PC-3 (cell line): ENCODE measurements around the gene CHMP4B. TPM values are rescaled to one million over a fixed set of nuclear protein-coding genes. Genes with fewer than 3 reads are reported as not detected.

Experiments used
- ATAC-seq: fragments of 200-7000 bp; cut with Tn5 transposase; 2 replicates; pipeline ENCODE4 v1.9.1; 2020; ENCODE audit warnings: mild to moderate bottlenecking, moderate library complexity
- BruUV-seq: library from RNA; stranded (reverse); fragments of 400-500 nt; replicated peaks from 2 replicates; lab custom pipeline; 2021; lab: Mats Ljungman, UMichigan
- CTCF ChIA-PET: fragments of 300-600 bp; sonication (Branson Sonifier 250); formaldehyde crosslinking; loops from one replicate; lab custom pipeline; 2022; ENCODE audit warnings: antibody characterized with exemption; lab: Charles Lee
- POLR2A ChIA-PET: fragments of 300-600 bp; sonication (Branson Sonifier 250); formaldehyde crosslinking; loops from one replicate; lab custom pipeline; 2022; ENCODE audit warnings: antibody characterized with exemption; ENCODE audit not compliant: unreplicated experiment; lab: Charles Lee
- DNase-seq: peaks from one replicate; pipeline ENCODE4 v3.0.0-alpha.2; 2015
- H2AFZ ChIP-seq: fragments of 300-600 bp; sonication (generic); 2 replicates; pipeline ENCODE4 v1.6.0; 2016; ENCODE audit warnings: antibody characterized with exemption, low read length
- H3F3A ChIP-seq: fragments of 300-600 bp; sonication (generic); one replicate; pipeline ENCODE4 v1.6.0; 2017; ENCODE audit warnings: antibody characterized with exemption, low read length, control low read depth, mild to moderate bottlenecking; ENCODE audit not compliant: unreplicated experiment
- H3K27ac ChIP-seq: fragments of 300-600 bp; sonication (generic); 2 replicates; pipeline ENCODE4 v1.5.1; 2016; ENCODE audit warnings: mild to moderate bottlenecking, low read length
- H3K27me3 ChIP-seq: fragments of 300-600 bp; sonication (generic); 2 replicates; pipeline ENCODE4 v1.6.1; 2016; ENCODE audit warnings: low read length, mixed read lengths
- H3K36me3 ChIP-seq: fragments of 300-600 bp; sonication (generic); 2 replicates; pipeline ENCODE4 v1.6.1; 2016; ENCODE audit warnings: low read depth, mixed run types, low read length, mixed read lengths
- H3K4me1 ChIP-seq: fragments of 300-600 bp; sonication (generic); 2 replicates; pipeline ENCODE4 v1.5.1; 2016; ENCODE audit warnings: low read length; ENCODE audit not compliant: insufficient read depth
- H3K4me2 ChIP-seq: fragments of 300-600 bp; sonication (generic); 2 replicates; pipeline ENCODE4 v1.6.0; 2016; ENCODE audit warnings: low read length
- H3K4me3 ChIP-seq: fragments of 300-600 bp; sonication (generic); 2 replicates; pipeline ENCODE4 v1.5.1; 2016; ENCODE audit warnings: mild to moderate bottlenecking, low read length, mixed read lengths
- H3K79me2 ChIP-seq: fragments of 300-600 bp; sonication (generic); 2 replicates; pipeline ENCODE4 v1.6.1; 2017; ENCODE audit warnings: low read length, mixed read lengths
- H3K9ac ChIP-seq: fragments of 300-600 bp; sonication (generic); 2 replicates; pipeline ENCODE4 v1.6.0; 2016; ENCODE audit warnings: mild to moderate bottlenecking, low read length
- H3K9me2 ChIP-seq: fragments of 300-600 bp; sonication (generic); replicated peaks from 2 replicates; pipeline ENCODE4 v1.6.1; 2016; ENCODE audit warnings: mixed run types, low read length, mixed read lengths
- H3K9me3 ChIP-seq: fragments of 300-600 bp; sonication (generic); 2 replicates; pipeline ENCODE4 v1.6.1; 2016; ENCODE audit warnings: low read length, mixed read lengths
- H4K20me1 ChIP-seq: fragments of 300-600 bp; sonication (generic); 2 replicates; pipeline ENCODE4 v1.6.1; 2016; ENCODE audit warnings: low read length, mixed read lengths
- EZH2 ChIP-seq: fragments of 300-600 bp; sonication (generic); IDR thresholded peaks from one replicate; pipeline ENCODE4 v1.6.1; 2017; ENCODE audit warnings: antibody characterized with exemption, mild to moderate bottlenecking, low read length; ENCODE audit not compliant: unreplicated experiment
- EZH2phosphoT487 ChIP-seq: fragments of 300-600 bp; sonication (generic); IDR thresholded peaks from 2 replicates; pipeline ENCODE4 v1.6.1; 2018; ENCODE audit warnings: mild to moderate bottlenecking, antibody characterized with exemption, low read length, borderline replicate concordance
- intact Hi-C: fragments of 100-400 bp; cut with micrococcal nuclease; formaldehyde crosslinking; loops from 2 replicates; pipeline ENCODE4 v1.9.0; 2023
- total RNA-seq: library from RNA; depleted of rRNA; stranded (reverse); fragments of >200 nt; gene quantifications from 2 replicates; pipeline ENCODE4 v1.2.3, GENCODE V29; 2014
- TF ChIP-seq, protein P1 (sequence below): fragments of 300-600 bp; sonication (generic); conservative IDR thresholded peaks from 2 replicates; pipeline ENCODE4 v1.5.1; 2017; ENCODE audit warnings: antibody characterized with exemption, low read depth, mild to moderate bottlenecking, low read length

The CHMP4B gene
- total RNA-seq, 1 experiment from 2014 or later = 68.8 TPM

DNA sequence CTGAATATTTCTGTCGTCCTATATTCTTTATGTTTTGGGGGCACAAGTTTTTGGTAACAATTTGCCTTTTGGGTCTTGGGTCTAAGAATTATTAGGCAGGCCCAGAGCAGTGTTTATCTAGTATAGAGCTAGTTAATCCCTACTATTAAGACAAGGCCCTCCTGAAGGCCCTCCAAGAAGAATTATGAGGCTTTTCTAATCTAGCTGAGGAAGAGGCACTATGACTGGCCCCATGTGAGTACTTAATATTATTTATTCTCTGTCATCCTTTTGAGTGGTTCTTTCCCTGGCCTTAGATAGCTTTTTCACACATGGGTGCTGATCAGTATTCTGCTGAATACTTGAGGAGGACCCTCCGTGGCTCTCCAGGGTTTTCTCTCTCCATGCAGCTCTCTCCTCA, 25.1 kb downstream of the CHMP4B start:
- Histone ChIP-seq H3F3A (no peaks in the 10 kb centered on the region), H3K36me3 (no peaks in the 10 kb centered on the region; the same call in 1 of the 2 replicates), H2AFZ (no peak overlapping the region), H3K27me3 (no peaks in the 10 kb centered on the region), H3K4me3 (no peak overlapping the region), H4K20me1 (peaks cover 31% of the 10 kb centered on the region), H3K9me3 (no peaks in the 10 kb centered on the region), H3K9me2 (no peaks in the 10 kb centered on the region), H3K9ac (no peak overlapping the region), H3K79me2 (peaks cover 95% of the 10 kb centered on the region), H3K4me1 (no peaks in the 10 kb centered on the region), H3K27ac (no peak overlapping the region), H3K4me2 (no peak overlapping the region)
- CTCF ChIA-PET = no interaction called here
- intact Hi-C loops = no loop called here
- TF ChIP-seq, protein P1, sequence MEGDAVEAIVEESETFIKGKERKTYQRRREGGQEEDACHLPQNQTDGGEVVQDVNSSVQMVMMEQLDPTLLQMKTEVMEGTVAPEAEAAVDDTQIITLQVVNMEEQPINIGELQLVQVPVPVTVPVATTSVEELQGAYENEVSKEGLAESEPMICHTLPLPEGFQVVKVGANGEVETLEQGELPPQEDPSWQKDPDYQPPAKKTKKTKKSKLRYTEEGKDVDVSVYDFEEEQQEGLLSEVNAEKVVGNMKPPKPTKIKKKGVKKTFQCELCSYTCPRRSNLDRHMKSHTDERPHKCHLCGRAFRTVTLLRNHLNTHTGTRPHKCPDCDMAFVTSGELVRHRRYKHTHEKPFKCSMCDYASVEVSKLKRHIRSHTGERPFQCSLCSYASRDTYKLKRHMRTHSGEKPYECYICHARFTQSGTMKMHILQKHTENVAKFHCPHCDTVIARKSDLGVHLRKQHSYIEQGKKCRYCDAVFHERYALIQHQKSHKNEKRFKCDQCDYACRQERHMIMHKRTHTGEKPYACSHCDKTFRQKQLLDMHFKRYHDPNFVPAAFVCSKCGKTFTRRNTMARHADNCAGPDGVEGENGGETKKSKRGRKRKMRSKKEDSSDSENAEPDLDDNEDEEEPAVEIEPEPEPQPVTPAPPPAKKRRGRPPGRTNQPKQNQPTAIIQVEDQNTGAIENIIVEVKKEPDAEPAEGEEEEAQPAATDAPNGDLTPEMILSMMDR = no peak
- TF ChIP-seq EZH2phosphoT487 = no peak
- TF ChIP-seq EZH2 = no peak
- BruUV-seq = no TSS peak
- no peak for ATAC-seq
- DNase-seq = no peak
- POLR2A ChIA-PET = no interaction called here

DNA sequence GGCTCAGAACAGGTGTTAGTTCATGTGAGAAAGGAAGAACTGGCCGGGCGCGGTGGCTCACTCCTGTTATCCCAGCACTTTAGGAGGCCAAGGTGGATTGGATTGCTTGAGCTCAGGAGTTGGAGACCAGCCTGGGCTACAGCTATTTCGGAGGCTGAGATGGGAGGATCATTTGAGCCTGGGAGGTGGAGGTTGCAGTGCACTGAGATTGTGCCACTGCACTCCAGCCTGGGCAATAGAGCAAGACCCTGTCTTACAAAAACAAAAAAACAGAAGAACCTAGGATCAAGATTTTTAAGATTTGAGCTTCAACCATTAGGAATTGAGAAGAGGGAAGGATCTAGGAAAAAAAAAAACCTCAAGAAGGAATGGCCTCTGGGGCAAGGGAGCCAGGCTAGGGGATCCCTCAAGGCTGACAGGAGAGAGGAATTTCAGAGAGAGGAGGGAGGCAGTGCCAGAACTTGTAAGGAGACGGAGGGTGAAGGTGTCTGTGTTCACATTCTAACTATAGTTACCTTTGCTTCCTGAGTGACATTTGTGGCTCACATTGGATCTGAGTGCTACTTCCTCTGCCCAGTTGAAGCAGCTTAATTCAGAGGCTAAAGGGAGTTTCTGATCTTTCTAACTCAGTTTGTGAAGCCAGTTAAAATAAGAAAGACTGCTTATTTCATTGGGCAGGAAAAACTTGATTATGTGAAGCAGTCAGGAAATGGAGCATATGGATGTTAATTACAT, 26.1 kb downstream of the CHMP4B start:
- ATAC-seq (no peak), DNase-seq (no peak)
- Histone ChIP-seq H3K9me3 (no peaks in the 10 kb centered on the region), H3K27me3 (no peaks in the 10 kb centered on the region), H3K27ac (no peak overlapping the region), H3F3A (no peaks in the 10 kb centered on the region), H2AFZ (no peak overlapping the region), H4K20me1 (peaks cover 31% of the 10 kb centered on the region), H3K4me1 (no peaks in the 10 kb centered on the region), H3K4me2 (no peak overlapping the region), H3K9me2 (no peaks in the 10 kb centered on the region), H3K9ac (no peak overlapping the region), H3K4me3 (no peak overlapping the region), H3K36me3 (no peaks in the 10 kb centered on the region; the same call in 1 of the 2 replicates), H3K79me2 (peaks cover 96% of the 10 kb centered on the region)
- ChIA-PET CTCF (no interaction called here), POLR2A (no interaction called here)
- BruUV-seq = no TSS peak
- no peak for TF ChIP-seq EZH2
- TF ChIP-seq EZH2phosphoT487 = no peak
- intact Hi-C loops = no loop called here

DNA sequence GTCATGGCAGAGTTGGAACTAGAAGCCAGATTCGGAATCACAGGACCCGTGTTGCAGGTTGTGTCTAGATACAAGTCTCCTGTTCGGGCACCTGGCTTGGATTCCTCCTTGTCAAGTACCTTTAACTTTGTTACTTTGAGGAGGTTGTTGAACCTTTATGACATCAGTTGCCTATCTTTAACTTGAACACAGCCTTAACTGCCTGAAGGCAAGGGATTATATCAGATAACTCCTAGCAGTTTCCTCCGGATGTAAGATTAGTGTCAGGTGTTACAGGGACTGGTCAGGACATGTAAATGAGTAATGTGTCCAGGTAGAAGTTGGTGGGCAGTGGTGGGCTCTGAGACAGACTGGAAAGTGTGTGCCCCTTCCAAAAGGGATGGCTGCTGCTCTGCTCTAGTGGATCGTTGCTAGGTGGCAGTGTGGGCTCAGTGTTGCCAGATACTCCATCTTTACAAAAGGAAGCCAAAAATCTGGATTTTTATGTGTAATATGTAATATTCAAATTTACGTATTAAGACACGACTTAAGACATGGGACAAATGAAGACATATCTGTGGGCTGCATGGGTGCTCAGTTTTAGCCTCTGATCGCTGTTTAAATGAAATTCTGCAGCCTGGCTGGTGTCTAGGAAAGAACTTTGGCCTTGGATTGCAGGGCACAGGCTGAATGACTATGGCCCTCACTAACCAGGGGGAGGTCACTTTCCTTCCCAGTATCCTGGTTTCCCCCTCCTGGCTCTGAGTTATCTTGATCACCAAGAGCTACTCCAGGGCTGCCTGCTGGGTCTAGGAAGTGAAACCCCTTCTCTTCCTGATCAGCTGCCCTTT, 27.1 kb downstream of the CHMP4B start:
- H3K4me1 ChIP-seq = peaks cover 4% of the 10 kb centered on the region; the same call in 1 of the 2 replicates
- no peaks in the 10 kb centered on the region for H3F3A ChIP-seq
- H4K20me1 ChIP-seq = peaks cover 37% of the 10 kb centered on the region
- H3K27ac ChIP-seq = no peak overlapping the region
- H3K9me2 ChIP-seq = no peaks in the 10 kb centered on the region
- BruUV-seq = no TSS peak
- no peak overlapping the region for H2AFZ ChIP-seq
- no peak overlapping the region for H3K9ac ChIP-seq
- H3K36me3 ChIP-seq = no peaks in the 10 kb centered on the region
- H3K4me2 ChIP-seq = no peak overlapping the region
- intact Hi-C loops = no loop called here
- no peak overlapping the region for H3K4me3 ChIP-seq
- DNase-seq (no peak), ATAC-seq (no peak; the same call in 1 of the 2 replicates)
- no peak for TF ChIP-seq EZH2
- TF ChIP-seq, protein P1 = peak; percentile 44; the same call in 1 of the 2 replicates
- no peaks in the 10 kb centered on the region for H3K9me3 ChIP-seq
- ChIA-PET POLR2A (no interaction called here), CTCF (no interaction called here)
- H3K79me2 ChIP-seq = peaks cover 98% of the 10 kb centered on the region
- no peaks in the 10 kb centered on the region for H3K27me3 ChIP-seq
